ENCODE results near the gene FAHD2B.
"Not testable (repeated sequence)": the region's sequence is repeated elsewhere in the genome, so short reads cannot be mapped to it uniquely, and the experiment has no call there.

FAHD2B gene, protein sequence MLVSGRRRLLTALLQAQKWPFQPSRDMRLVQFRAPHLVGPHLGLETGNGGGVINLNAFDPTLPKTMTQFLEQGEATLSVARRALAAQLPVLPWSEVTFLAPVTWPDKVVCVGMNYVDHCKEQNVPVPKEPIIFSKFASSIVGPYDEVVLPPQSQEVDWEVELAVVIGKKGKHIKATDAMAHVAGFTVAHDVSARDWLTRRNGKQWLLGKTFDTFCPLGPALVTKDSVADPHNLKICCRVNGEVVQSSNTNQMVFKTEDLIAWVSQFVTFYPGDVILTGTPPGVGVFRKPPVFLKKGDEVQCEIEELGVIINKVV

DNA sequence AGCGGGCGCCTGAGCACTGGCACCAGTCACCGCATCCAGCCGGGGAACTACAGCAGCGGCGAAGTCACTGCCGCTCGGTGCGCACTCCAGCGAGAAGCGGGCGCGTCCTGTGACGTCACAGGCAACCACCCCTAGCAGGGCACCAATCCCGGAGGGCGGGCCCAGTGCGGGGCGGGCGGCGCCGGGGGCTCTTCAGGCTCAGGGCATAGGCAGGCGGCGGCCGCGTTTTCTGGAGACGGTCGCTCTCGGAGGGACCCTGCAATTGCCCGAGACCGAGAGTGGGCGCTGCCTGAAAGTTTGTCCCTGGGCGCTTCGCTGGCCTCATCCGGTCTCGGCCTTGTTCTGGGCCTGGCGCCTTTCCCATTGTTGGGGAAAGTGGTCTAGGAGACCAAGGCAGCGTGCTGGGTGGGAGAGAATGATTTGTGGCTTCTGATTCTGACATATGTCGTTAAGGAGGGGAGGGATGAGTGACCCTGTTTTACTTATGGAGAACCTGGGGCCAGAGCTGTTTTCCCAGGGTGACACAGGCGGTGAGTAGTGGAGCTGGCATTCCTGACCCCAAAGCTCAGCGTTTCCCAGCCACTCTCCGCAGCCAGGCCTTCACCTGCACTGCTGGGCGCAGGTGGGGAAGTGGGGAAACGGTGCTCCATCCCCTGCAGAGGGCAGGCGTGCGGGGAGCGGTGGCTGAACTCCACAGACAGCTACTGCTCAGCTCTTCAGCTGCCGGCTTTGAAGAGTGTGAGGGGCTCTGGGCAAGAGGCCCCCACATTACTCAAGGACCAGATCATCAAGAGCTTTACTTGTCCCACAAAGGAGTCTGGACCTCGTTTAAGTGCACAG lies at the start of gene FAHD2B:
TSS of gene FAHD2B (minus strand) at position 111 of the 840 bp plus-strand sequence. CDS start 3,176 bp downstream, outside the sequence.
- H3K4me1 ChIP-seq; H3K27me3 ChIP-seq (ENCODE audit: low read depth); H3K36me3 ChIP-seq (replicated peaks); in situ Hi-C loops (cut with MboI; ENCODE audit: low sequenced_read_pairs); H3K9me3 ChIP-seq: not testable (repeated sequence)
- peak; percentile 41 to 88 for DNase-seq (ENCODE audit: low spot score in 2 of 2)
- H3K4me3 ChIP-seq = peak within 1 kb of the TSS; percentile 21

DNA sequence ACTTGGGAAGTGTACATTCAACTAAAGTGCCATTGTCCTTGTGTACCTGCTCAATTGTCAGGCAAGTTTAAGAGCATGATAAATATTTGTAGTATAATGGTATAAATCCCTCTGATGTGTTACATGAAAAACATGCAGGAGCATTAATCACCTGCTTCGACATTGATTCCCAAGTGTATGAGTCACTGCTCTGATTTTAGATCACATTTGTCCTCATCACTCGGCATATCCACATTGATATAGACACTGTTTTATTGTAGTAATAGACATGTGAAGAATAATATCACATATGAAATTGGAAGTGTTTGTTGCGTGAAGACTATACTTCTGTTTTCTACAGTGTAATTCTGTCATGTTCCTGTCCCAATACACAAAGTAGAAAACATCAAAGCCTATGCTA lies 49.3 kb upstream of the FAHD2B start:
- H3K4me3 ChIP-seq; DNase-seq (ENCODE audit: low spot score in 2 of 2); in situ Hi-C loops (cut with MboI; ENCODE audit: low sequenced_read_pairs); H3K36me3 ChIP-seq (replicated peaks); H3K27me3 ChIP-seq (ENCODE audit: low read depth); H3K9me3 ChIP-seq; H3K4me1 ChIP-seq: not testable (repeated sequence)

DNA sequence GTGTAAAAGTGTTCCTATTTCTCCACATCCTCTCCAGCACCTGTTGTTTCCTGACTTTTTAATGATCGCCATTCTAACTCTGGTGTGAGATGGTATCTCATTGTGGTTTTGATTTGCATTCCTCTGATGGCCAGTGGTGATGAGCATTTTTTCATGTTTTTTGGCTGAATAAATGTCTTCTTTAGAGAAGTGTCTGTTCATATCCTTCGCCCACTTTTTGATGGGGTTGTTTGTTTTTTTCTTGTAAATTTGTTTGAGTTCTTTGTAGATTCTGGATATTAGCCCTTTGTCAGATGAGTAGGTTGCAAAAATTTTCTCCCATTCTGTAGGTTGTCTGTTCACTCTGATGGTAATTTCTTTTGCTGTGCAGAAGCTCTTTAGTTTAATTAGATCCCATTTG lies 34.4 kb upstream of the FAHD2B start:
- H3K4me1 ChIP-seq; H3K36me3 ChIP-seq (replicated peaks); in situ Hi-C loops (cut with MboI; ENCODE audit: low sequenced_read_pairs); H3K9me3 ChIP-seq; DNase-seq (ENCODE audit: low spot score in 2 of 2); H3K27me3 ChIP-seq (ENCODE audit: low read depth); H3K4me3 ChIP-seq: not testable (repeated sequence)

DNA sequence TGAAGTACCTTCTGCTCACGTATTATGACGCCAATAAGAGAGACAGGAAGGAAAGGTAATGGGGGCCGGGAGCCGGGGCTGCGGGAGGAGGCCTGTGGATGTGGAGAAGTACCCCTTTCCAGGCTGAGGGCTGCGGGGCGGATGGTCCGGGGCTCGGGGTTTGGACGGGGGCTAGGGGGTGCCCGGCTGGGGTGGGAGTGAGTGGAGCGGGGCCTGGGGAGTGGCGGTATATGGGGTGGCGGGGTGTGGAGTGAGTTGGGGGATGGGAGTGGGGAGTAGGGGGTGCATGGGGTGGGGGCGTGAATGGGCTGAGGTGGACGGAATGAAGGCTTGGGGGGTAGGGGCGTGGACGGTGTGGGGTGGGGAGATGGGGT lies 19.2 kb upstream of the FAHD2B start:
- not testable (repeated sequence) for H3K27me3 ChIP-seq (ENCODE audit: low read depth); H3K4me1 ChIP-seq; H3K9me3 ChIP-seq; DNase-seq (ENCODE audit: low spot score in 2 of 2); H3K36me3 ChIP-seq (replicated peaks)
- peak overlapping the region; percentile 71 for H3K4me3 ChIP-seq
- in situ Hi-C loops (cut with MboI; ENCODE audit: low sequenced_read_pairs) = loop anchor here (25.0 kb wide), 1 partner anchor 252 kb away; the partner anchor contains the start of genes ANKRD39 and SEMA4C

DNA sequence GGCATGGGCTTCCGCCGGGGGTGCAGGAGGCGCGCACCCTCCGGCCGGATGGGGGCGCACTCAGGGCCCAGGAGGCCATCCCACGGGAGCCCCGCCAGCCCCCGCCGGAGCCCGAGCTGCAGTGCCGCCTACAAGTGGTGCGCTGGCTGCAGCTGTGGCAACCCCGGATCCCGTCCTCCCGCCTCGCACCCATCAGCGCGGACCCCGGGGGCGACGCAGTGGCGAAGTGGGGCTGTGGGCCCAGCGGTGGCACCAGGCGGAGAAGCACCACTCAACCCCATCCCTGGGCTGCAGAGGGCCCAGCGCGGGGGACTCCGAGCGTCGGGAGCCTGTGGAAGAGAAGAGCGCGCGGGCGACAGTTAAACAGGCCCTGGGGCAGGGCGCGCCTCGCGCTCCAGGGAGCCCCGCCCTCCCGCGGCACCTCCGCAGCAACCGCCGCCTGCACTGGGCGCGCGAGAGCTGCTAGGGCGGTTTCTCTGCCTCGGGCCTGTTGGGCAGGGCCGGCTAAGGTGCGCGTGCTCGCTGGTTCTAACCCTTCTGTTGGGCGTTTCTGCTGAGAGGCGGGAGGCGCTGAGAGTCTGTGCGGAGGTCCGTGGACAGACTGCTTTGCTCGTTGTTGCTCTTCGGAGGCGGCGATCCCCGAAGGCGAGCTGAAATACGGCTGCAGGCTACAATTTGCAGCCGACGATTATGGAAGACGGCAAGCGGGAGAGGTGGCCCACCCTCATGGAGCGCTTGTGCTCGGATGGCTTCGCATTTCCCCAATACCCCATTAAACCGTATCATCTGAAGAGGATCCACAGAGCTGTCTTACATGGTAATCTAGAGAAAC lies 18.6 kb upstream of the FAHD2B start, which contains the start of gene ANKRD36:
TSS of gene ANKRD36 (plus strand) at position 104 of the 832 bp plus-strand sequence. CDS start at position 691, 587 bp downstream.
- DNase-seq (ENCODE audit: low spot score in 2 of 2) = peak; percentile 56 to 88
- peak within 1 kb of the TSS; percentile 71 for H3K4me3 ChIP-seq
- not testable (repeated sequence) for H3K4me1 ChIP-seq; H3K9me3 ChIP-seq; H3K36me3 ChIP-seq (replicated peaks); H3K27me3 ChIP-seq (ENCODE audit: low read depth)
- in situ Hi-C loops (cut with MboI; ENCODE audit: low sequenced_read_pairs) = loop anchor here (25.0 kb wide), 1 partner anchor 251 kb away; the partner anchor contains the start of genes ANKRD39 and SEMA4C

DNA sequence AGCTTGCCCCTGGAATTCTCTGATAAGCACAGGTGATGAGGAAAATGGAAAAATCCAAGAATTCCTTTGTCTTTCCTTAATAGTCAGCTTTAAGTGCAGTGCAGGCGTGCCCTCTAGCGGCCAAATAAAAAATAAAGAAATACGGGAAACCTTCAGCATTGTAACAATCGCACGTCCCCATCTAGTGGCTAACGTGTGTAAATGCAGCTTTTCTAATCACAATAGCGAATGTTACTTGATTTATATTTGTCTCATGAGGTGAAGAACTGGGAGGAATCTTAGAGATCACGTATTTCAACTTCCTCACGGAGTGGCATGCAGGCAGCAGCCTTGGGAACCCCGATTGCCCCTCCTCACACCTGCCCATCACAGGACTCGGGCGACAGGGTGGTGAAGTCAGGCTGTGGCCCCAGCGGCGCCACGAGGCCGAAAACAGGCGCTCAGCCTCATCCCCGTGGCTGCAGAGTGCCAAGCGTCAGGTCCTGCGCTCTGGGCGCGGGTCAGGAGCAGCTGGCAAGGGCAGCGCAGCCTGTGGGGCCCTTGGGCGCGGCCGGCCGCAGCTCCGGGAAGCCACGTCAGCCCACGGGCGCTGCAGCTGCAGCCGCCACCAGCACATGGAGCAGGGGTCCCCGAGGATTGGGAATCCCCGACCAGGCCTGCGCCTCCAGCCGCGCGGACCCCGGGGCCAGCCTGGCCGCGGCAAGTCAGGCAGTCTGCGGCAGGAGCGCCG lies 17.8 kb upstream of the FAHD2B start:
- H3K36me3 ChIP-seq (replicated peaks); H3K27me3 ChIP-seq (ENCODE audit: low read depth); H3K9me3 ChIP-seq; H3K4me1 ChIP-seq: not testable (repeated sequence)
- DNase-seq (ENCODE audit: low spot score in 2 of 2) = peak; percentile 43 to 85
- in situ Hi-C loops (cut with MboI; ENCODE audit: low sequenced_read_pairs) = loop anchor here (25.0 kb wide), 1 partner anchor 250 kb away; the partner anchor contains the start of genes ANKRD39 and SEMA4C
- peak overlapping the region; percentile 71 for H3K4me3 ChIP-seq

DNA sequence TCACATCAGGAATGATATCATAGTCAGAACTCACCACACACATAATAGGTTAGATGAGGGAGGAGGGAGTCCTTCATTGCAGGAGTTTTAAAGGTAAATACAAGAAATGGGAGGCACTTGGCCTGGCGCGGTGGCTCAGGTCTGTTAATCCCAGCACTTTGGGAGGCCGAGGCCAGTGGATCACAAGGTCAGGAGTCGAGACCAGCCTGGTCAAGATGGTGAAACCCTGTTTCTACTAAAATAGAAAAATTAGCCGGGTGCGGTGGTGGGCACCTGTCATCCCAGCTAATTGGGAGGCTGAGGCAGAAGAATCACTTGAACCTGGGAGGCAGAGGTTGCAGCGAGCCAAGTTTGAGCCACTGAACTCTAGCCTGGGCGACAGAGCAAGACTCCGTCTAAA lies 16.6 kb upstream of the FAHD2B start:
- not testable (repeated sequence) for H3K36me3 ChIP-seq (replicated peaks); DNase-seq (ENCODE audit: low spot score in 2 of 2); H3K4me1 ChIP-seq; H3K4me3 ChIP-seq; H3K27me3 ChIP-seq (ENCODE audit: low read depth); H3K9me3 ChIP-seq
- in situ Hi-C loops (cut with MboI; ENCODE audit: low sequenced_read_pairs) = loop anchor here (25.0 kb wide), 1 partner anchor 249 kb away; the partner anchor contains the start of genes ANKRD39 and SEMA4C

DNA sequence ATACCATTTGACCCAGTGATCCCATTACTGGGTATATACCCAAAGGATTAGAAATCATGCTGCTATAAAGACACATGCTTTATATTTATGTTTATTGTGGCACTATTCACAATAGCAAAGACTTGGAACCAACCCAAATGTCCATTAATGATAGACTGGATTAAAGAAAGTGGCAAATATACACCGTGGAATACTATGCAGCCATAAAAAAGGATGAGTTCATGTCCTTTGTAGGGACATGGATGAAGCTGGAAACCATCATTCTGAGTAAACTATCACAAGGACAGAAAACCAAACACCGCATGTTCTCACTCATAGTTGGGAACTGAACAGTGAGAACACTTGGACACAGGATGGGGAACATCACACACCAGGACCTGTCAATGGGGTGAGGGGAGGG lies 12.2 kb upstream of the FAHD2B start:
- H3K36me3 ChIP-seq (replicated peaks); DNase-seq (ENCODE audit: low spot score in 2 of 2); H3K4me1 ChIP-seq; H3K4me3 ChIP-seq; H3K27me3 ChIP-seq (ENCODE audit: low read depth); H3K9me3 ChIP-seq: not testable (repeated sequence)
- in situ Hi-C loops (cut with MboI; ENCODE audit: low sequenced_read_pairs) = loop anchor here (25.0 kb wide), 1 partner anchor 245 kb away; the partner anchor contains the start of genes ANKRD39 and SEMA4C

DNA sequence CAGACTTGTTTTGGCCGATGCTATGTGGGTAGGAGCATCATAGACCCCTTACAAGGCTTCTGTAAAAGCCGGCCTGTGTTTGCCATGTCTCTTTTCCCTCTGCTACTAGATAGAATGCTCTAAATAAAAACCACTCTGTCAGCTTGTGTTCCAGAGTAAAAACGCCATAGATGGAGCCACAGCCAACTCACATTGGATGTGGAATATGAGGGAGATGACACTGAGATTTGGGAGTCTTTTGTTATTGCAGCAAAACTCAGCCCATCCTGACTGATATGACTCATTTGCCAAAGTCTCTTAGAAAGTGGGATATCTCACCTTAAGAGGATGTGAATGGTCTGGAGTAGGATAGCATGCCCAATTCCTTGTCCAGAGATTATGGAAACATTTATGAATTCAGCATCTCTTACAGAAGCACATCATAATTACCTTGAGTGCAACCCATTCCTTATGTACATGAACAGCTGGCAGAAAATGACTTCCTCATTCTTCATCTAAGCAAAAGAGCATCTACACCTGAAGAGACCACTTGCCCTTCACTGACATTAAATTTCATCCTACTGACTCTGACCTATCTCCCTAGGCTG lies 4.2 kb upstream of the FAHD2B start:
- DNase-seq (ENCODE audit: low spot score in 2 of 2); H3K27me3 ChIP-seq (ENCODE audit: low read depth); in situ Hi-C loops (cut with MboI; ENCODE audit: low sequenced_read_pairs); H3K4me3 ChIP-seq; H3K4me1 ChIP-seq; H3K36me3 ChIP-seq (replicated peaks); H3K9me3 ChIP-seq: not testable (repeated sequence)

DNA sequence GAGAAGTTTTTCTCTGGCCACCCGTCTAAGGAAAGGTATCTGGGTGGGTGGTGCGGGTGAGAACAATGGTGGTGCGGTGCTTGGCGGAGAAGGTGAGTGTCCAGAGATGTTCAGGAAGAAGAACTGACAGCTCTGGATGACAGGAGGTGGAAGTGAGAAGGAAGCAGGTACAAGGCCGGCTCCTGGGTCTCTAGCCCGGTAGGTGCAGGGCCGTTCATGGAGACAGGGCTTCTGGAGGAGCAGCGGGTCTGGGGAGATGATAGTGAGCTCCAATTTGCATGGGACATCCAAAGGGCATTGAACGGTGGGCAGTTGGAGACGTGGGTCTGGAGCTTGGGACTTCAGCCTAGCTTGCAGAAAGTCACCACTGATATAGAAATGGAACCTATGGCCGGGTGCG lies 979 bp upstream of the FAHD2B start:
- Histone ChIP-seq H3K27me3 (ENCODE audit: low read depth) (no peaks in the 10 kb centered on the region), H3K4me1 (no peaks in the 10 kb centered on the region; the same call in 1 of the 2 replicates), H3K4me3 (no peak overlapping the region), H3K36me3 (replicated peaks) (no peaks in the 10 kb centered on the region), H3K9me3 (no peaks in the 10 kb centered on the region)
- in situ Hi-C loops (cut with MboI; ENCODE audit: low sequenced_read_pairs) = no loop called here
- no peak for DNase-seq (ENCODE audit: low spot score in 2 of 2)

DNA sequence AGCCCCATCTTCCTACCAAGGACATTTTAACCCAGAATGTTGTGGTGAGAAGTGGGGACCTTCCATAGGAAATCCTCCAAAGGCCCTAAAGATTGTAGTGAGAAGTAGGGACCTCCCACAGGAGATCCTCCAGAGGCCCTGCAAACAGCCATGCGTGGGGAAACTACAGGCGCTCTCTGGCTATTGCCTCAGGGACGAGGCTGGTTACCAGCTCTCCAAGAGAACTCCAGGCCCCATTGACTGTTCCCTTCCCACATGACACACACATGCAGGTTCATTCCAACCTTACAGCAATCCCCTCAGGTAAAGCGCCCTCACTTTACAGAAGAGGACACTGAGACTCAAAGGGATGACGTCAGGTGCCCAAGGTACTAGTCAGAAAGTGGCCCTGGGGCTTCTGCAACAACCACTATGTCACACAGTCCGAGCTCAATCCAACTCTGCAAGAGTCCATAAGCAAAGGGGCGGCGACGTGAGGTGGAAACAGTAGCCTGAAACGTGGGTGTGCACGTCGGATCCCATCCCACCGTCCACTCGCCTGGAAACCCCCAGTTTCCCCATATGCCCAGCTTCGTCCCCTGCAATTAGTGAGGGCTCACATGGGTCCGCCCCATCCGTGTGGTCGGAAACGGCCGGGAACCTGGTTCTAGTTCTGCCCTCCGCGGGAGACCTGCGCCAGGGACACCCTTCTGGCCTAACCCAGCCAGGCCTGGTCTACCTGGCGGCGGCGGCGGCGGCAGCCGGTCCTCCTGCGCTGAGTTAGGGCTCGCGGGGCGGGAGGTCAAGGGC lies 505 bp downstream of the FAHD2B start:
- H3K9me3 ChIP-seq; DNase-seq (ENCODE audit: low spot score in 2 of 2); in situ Hi-C loops (cut with MboI; ENCODE audit: low sequenced_read_pairs); H3K4me1 ChIP-seq; H3K27me3 ChIP-seq (ENCODE audit: low read depth); H3K36me3 ChIP-seq (replicated peaks): not testable (repeated sequence)
- peak overlapping the region; percentile 16 for H3K4me3 ChIP-seq

DNA sequence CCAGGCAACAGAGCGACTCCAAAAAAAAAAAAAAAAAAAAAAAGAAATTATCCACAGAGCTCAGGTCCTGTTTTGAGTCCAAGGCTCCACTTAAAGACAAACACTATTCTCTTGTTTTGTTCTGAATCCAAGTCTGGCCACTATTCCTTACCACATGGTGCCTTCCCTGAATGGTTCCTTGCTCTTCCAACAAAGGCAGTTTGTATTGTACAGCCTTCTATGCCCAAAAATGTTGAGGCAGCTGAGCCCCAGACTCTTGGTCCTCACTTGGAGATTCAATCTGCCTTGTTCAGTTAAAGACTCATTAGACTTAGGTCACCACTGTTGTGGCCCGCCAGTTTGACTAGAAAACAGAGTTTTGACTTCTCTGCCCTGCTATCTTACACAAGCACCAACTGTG lies 1.7 kb downstream of the FAHD2B start:
- H3K4me3 ChIP-seq; H3K27me3 ChIP-seq (ENCODE audit: low read depth); H3K9me3 ChIP-seq; DNase-seq (ENCODE audit: low spot score in 2 of 2); H3K4me1 ChIP-seq; in situ Hi-C loops (cut with MboI; ENCODE audit: low sequenced_read_pairs); H3K36me3 ChIP-seq (replicated peaks): not testable (repeated sequence)

All from HAP-1 (cell line).